Astrocyte of the cerebellum (primary cell): Measurements from ENCODE around the gene GLI3.

Experiments used
- DNase-seq: peaks from one replicate; pipeline ENCODE4 v3.0.0-alpha.2; 2011; ENCODE audit warnings: low read depth
- H3K4me3 ChIP-seq: 2 replicates; pipeline ENCODE4 v1.5.1; 2011; ENCODE audit warnings: mild to moderate bottlenecking, low read depth, low read length, moderate library complexity
- CTCF ChIP-seq: IDR thresholded peaks from 2 replicates; pipeline ENCODE4 v1.5.1; 2012; ENCODE audit warnings: low read length, low read depth, moderate library complexity, mild to moderate bottlenecking; ENCODE audit errors: missing control alignments
- in situ Hi-C: cut with HindIII; loops from 2 replicates; pipeline ENCODE4 v1.10.0; 2017; ENCODE audit warnings: low sequenced_read_pairs

GLI3 gene

GRCh38 chr7:42091461-42092291 lies 145.3 kb downstream of the GLI3 start:
- in situ Hi-C loops, result no loop called here
- TF ChIP-seq CTCF, result no peak
- no peak overlapping the region for H3K4me3 ChIP-seq
- no peak for DNase-seq

GRCh38 chr7:42090806-42091205 lies 146.2 kb downstream of the GLI3 start:
- in situ Hi-C loops, result no loop called here
- no peak for TF ChIP-seq CTCF
- DNase-seq, result no peak
- no peak overlapping the region for H3K4me3 ChIP-seq

DNA sequence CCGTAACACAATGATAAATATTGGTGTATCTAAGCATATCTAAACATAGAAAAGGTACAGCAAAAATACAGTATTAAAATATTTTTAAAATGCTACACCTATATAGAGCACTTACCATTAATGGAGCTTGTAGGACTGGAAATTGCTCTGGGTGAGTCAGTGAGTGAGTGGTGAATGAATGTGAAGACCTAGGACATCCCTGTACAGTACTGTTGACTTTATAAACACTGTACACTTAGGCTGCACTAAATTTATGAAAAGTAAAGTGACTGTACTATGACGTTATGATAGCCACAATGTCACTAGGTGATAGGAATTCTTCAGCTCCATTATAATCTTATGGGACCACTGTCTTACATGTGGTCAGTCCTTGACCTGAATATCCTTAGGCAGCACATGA lies 147.0 kb downstream of the GLI3 start:
- H3K4me3 ChIP-seq, result no peak overlapping the region
- in situ Hi-C loops, result no loop called here
- TF ChIP-seq CTCF, result no peak
- no peak for DNase-seq

DNA sequence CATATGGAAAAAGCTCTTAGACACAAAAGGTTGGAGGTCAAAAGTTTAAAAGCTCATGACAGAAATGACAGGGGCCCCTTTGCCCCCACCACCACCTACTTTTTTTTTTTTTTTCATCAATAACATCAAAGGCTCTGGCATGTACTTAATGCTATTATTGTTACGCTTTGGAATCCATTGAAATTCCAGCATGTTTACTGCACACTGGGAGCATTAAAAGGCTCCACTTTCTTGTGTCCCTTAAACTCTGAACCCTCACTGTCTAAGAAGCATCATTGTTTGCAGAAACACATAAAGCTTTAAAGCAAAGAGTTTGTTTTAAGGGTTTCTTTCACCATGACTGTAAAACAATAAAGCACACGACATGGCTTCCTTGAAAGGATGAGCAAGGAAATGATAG lies 149.4 kb downstream of the GLI3 start:
- in situ Hi-C loops, result no loop called here
- DNase-seq, result no peak
- no peak for TF ChIP-seq CTCF
- H3K4me3 ChIP-seq, result no peak overlapping the region

DNA sequence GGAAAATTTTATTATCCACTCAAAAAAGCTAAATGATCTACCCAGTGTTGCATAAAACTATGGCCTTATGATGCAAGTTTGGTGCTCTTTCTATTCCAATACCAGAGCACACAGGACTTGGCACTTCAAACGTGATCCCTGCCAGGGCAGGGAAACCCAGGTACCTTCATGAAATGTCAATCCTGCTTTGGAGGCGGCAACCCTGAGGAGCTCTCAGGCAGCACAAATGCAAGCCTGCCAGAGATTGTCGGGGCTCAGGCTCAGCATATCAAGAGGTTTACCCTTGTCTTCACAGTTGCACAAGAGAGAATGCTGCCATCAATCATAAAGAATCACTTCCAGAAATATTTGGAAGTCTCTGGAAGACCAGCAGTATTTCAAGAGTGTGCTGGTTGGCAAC lies 151.5 kb downstream of the GLI3 start:
- H3K4me3 ChIP-seq, result no peak overlapping the region
- TF ChIP-seq CTCF, result no peak
- no peak for DNase-seq
- in situ Hi-C loops, result no loop called here

DNA sequence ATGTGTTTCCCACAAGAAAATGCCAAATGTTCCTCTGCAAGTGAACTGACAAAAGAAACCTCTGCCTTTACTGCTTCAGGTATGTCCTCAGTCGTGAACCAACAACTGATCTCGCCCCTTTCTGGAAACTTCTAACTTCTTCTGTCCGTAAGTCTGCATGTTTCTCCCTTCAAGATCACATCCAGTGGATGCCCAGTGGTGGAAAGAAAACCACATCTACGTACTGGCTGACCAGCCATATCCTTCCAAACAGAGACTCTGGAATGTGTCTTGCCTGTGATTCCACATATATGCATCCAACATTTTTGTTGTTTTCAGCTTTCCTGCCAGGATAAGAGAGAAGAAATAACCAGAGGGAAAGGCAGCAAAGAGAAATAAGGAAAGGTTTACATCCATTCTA lies 152.7 kb downstream of the GLI3 start:
- no peak for TF ChIP-seq CTCF
- in situ Hi-C loops, result no loop called here
- DNase-seq, result no peak
- no peak overlapping the region for H3K4me3 ChIP-seq
